Measurements from ENCODE around the gene PRKCZ. TPM values are rescaled to one million over a fixed set of nuclear protein-coding genes. Genes with fewer than 3 reads are reported as not detected.
"Not testable (repeated sequence)": the region's sequence is repeated elsewhere in the genome, so short reads cannot be mapped to it uniquely, and the experiment has no call there.

Gene PRKCZ
- total and polyA plus RNA-seq, 9 donors = 3.4 to 16.1 (median 5.8) TPM

DNA sequence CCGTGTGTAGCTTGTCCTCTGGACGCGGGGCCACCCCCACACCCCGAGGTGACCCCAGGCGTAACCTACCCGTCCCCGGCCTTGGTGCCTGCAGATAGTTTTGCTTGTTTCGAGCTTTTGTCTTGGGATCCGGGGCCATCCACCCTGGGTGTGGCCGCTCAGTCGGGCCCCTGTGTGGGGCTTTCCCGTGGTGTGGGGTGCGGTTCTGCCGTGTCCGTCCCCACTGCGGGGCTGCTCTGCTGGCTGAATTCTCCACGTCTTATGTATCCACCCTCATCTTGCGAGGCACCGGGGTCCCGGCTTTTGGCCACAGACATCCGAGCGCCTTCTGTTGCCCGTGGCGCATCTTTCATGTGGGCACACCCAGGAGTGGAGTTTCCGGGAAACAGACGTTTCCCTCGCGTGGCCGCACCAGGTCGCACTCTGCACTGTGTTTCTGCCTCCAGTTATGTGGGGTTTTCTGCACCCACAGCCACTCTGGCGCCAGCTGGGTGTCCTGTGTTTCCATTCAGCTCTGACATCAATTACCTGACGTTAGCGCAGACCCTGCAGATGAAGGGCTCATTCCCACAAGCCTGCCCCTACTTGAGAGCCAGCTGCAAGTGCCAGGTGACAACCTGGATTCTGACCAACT is 64.9 kb downstream of the PRKCZ start:
- Histone ChIP-seq H3K4me3 (no peak overlapping the region), H3K9me3 (no peaks in the 10 kb centered on the region), H3K27ac (no peak overlapping the region), H3K27me3 (no peaks in the 10 kb centered on the region), H3K4me1 (ENCODE audit: insufficient read depth) (no peaks in the 10 kb centered on the region), H3K36me3 (no peaks in the 10 kb centered on the region)
- no peak for DNase-seq
- WGBS, 3 donors = 80 to 85% (median 82%) methylated on average over 33 of the region's 33 CpGs
- TF ChIP-seq, protein P1, sequence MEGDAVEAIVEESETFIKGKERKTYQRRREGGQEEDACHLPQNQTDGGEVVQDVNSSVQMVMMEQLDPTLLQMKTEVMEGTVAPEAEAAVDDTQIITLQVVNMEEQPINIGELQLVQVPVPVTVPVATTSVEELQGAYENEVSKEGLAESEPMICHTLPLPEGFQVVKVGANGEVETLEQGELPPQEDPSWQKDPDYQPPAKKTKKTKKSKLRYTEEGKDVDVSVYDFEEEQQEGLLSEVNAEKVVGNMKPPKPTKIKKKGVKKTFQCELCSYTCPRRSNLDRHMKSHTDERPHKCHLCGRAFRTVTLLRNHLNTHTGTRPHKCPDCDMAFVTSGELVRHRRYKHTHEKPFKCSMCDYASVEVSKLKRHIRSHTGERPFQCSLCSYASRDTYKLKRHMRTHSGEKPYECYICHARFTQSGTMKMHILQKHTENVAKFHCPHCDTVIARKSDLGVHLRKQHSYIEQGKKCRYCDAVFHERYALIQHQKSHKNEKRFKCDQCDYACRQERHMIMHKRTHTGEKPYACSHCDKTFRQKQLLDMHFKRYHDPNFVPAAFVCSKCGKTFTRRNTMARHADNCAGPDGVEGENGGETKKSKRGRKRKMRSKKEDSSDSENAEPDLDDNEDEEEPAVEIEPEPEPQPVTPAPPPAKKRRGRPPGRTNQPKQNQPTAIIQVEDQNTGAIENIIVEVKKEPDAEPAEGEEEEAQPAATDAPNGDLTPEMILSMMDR (IDR thresholded peaks at IDR 0.05) = no peak
- TF ChIP-seq EP300 (IDR thresholded peaks at IDR 0.05) (no peak), POLR2A (IDR thresholded peaks at IDR 0.05) (no peak)
- intact Hi-C loops (cut with DNase I) = no loop called here

DNA sequence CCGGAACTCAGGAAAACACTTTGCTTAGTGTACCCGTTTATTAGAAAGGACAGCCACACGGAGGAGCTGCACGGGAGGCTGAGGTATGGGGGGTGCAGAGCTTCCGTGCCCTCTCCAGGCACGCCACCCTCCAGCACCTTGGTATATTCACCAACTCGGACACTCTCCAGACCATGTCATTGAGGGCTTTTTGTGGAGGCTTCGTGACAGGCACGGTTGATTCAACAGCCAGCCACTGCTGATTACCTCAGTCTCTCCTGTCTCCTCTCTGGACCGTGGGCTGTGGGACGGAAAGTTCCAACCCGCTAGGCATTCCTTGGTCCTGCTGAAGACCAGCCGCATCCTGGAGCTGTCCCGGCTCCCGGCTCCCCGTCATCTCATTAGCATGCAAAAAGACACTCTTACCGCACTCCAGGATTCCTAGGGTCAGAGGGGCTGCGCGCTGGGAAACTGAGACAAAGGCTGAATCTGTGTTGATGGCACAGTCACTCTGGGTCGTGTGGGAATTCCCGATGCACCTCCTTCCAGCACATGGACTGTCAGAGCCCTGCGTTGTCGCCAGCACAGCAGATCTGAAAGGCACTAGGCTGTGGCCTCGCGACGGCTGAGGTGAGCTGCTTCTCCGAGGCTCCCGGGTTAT is 65.6 kb downstream of the PRKCZ start:
- H3K4me3 ChIP-seq = no peak overlapping the region
- no peak overlapping the region for H3K27ac ChIP-seq
- intact Hi-C loops (cut with DNase I) = no loop called here
- H3K9me3 ChIP-seq = no peaks in the 10 kb centered on the region
- DNase-seq = no peak
- H3K27me3 ChIP-seq = no peaks in the 10 kb centered on the region
- WGBS, 3 donors = 25 to 33% (median 28%) methylated on average over 28 of the region's 28 CpGs
- TF ChIP-seq EP300 (IDR thresholded peaks at IDR 0.05) = no peak
- TF ChIP-seq, protein P1 (IDR thresholded peaks at IDR 0.05) = no peak
- no peaks in the 10 kb centered on the region for H3K36me3 ChIP-seq
- no peaks in the 10 kb centered on the region for H3K4me1 ChIP-seq (ENCODE audit: insufficient read depth)

DNA sequence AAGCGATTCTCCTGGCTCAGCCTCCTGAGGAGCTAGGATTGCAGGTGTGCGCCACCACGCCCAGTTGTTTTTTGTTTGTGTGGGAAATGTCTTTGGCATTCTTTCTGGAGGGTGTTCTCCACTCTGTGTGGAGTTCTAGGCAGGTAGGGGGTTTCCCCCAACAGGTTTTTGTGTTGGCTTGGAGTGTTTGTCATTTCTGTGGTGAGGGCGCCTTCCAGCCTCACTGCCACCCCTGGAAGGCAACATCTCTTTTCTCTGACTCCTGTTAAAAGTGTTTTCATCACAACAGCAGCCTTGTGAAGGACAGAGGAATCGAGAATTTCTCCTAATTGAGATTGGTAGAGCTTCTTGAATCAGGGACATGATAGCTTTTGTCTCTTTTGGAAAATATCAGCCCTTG is 69.7 kb downstream of the PRKCZ start:
- H3K9me3 ChIP-seq = no peaks in the 10 kb centered on the region
- WGBS, 3 donors = 93 to 97% (median 94%) methylated on average over 5 of the region's 5 CpGs
- no peak for DNase-seq
- TF ChIP-seq, protein P1 (IDR thresholded peaks at IDR 0.05) = no peak
- TF ChIP-seq POLR2A (IDR thresholded peaks at IDR 0.05) (no peak), EP300 (IDR thresholded peaks at IDR 0.05) (no peak)
- H3K36me3 ChIP-seq = no peaks in the 10 kb centered on the region
- H3K4me1 ChIP-seq (ENCODE audit: insufficient read depth) = no peaks in the 10 kb centered on the region
- no peak overlapping the region for H3K4me3 ChIP-seq
- no peak overlapping the region for H3K27ac ChIP-seq
- H3K27me3 ChIP-seq = no peaks in the 10 kb centered on the region
- intact Hi-C loops (cut with DNase I) = no loop called here

DNA sequence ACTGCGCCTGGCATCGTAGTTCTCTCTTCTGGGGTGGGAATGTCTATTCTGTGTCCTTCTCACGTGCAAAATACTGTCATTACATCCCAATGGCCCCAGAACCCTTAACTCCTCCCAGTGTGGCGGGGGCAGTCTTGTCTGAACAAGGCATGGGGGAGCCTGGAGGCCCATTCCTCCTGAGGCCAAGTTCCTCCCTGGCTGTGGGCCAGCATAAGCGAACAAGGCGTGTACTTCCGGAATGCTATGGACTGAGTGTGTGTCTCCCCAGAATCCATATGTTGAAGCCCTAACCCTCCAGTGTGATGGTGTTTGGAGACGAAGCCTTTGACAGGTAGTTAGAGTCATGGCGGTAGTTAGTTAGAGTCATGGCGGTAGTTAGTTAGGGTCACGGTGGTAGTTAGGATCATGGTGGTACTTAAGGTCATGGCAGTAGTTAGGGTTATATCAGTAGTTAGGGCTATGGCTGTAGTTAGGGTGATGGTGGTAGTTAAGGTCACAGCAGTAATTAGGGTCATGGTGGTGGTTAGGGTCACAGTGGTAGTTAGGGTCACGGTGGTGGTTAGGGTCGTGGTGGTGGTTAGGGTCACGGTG is 71.0 kb downstream of the PRKCZ start:
- 79 to 98% (median 88%) methylated on average over 14 of the region's 14 CpGs for WGBS, 3 donors
- H3K27ac ChIP-seq = no peak overlapping the region
- TF ChIP-seq, protein P1 (IDR thresholded peaks at IDR 0.05) = no peak
- TF ChIP-seq POLR2A (IDR thresholded peaks at IDR 0.05) (no peak), EP300 (IDR thresholded peaks at IDR 0.05) (no peak)

DNA sequence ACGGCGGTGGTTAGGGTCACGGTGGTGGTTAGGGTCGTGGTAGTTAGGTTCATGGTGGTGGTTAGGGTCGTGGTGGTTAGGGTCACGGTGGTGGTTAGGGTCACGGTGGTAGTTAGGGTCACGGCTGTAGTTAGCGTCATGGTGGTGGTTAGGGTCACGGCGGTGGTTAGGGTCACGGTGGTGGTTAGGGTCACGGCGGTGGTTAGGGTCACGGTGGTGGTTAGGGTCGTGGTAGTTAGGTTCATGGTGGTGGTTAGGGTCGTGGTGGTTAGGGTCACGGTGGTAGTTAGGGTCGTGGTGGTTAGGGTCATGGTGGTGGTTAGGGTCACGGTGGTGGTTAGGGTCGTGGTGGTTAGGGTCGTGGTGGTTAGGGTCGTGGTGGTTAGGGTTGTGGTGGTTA is 71.6 kb downstream of the PRKCZ start:
- WGBS, 3 donors = 47 to 88% (median 86%) methylated on average over 11 to 22 of the region's 23 CpGs
- DNase-seq; H3K36me3 ChIP-seq; H3K27ac ChIP-seq; intact Hi-C loops (cut with DNase I); H3K9me3 ChIP-seq; H3K27me3 ChIP-seq; H3K4me3 ChIP-seq; H3K4me1 ChIP-seq (ENCODE audit: insufficient read depth): not testable (repeated sequence)

More for the DNA sequence above, 71.0 kb downstream of the PRKCZ start:
- no peaks in the 10 kb centered on the region for H3K4me1 ChIP-seq (ENCODE audit: insufficient read depth)
- H3K9me3 ChIP-seq = no peaks in the 10 kb centered on the region
- H3K36me3 ChIP-seq = no peaks in the 10 kb centered on the region
- no peak for DNase-seq
- intact Hi-C loops (cut with DNase I) = no loop called here
- no peak overlapping the region for H3K4me3 ChIP-seq
- no peaks in the 10 kb centered on the region for H3K27me3 ChIP-seq
